ENCODE measurements around the gene BNC1.

GRCh38 chr15:83219026-83219425, 65.4 kb downstream of the BNC1 start:
- TF ChIP-seq EZH2phosphoT487 (IDR thresholded peaks at IDR 0.05) (no peak), EZH2 (IDR thresholded peaks at IDR 0.05) (no peak)

All from neural progenitor cell (in vitro differentiated cells).